OCI-LY7 (cell line): Measurements from ENCODE around the gene RIMBP2. TPM values are rescaled to one million over a fixed set of nuclear protein-coding genes. Genes with fewer than 3 reads are reported as not detected.

Source experiments
- BruUV-seq: library from RNA; stranded (reverse); fragments of 400-500 nt; replicated peaks from 2 replicates; lab custom pipeline; 2021; lab: Mats Ljungman, UMichigan
- CTCF ChIA-PET: fragments of 300-600 bp; sonication (Branson Sonifier 250); formaldehyde crosslinking; loops from one replicate; lab custom pipeline; 2022; ENCODE audit warnings: antibody characterized with exemption; ENCODE audit not compliant: unreplicated experiment; lab: Charles Lee
- POLR2A ChIA-PET: fragments of 300-600 bp; sonication (Branson Sonifier 250); formaldehyde crosslinking; loops from one replicate; lab custom pipeline; 2022; ENCODE audit warnings: antibody characterized with exemption; lab: Charles Lee
- DNase-seq: peaks from one replicate; pipeline ENCODE4 v3.0.0-alpha.2; 2015; ENCODE audit warnings: low spot score
- H2AFZ ChIP-seq: fragments of 200-600 bp; sonication (generic), shearing (Covaris generic); 2 replicates; pipeline ENCODE4 v1.6.1; 2014; ENCODE audit warnings: mild to moderate bottlenecking, antibody characterized with exemption, low read length, moderate library complexity
- H3K27ac ChIP-seq: fragments of 200-600 bp; sonication (generic); 2 replicates; pipeline ENCODE4 v1.5.1; 2014; ENCODE audit warnings: mixed run types, low read depth, mild to moderate bottlenecking, moderate library complexity, low read length, inconsistent platforms; ENCODE audit not compliant: poor library complexity, severe bottlenecking
- H3K36me3 ChIP-seq: fragments of 200-600 bp; sonication (generic); 2 replicates; pipeline ENCODE4 v1.6.1; 2014; ENCODE audit warnings: mild to moderate bottlenecking, antibody characterized with exemption, low read length, moderate library complexity, mixed read lengths; ENCODE audit not compliant: insufficient read depth
- H3K4me1 ChIP-seq: fragments of 200-600 bp; sonication (generic); 2 replicates; pipeline ENCODE4 v1.5.1; 2014; ENCODE audit warnings: mild to moderate bottlenecking, low read length; ENCODE audit not compliant: insufficient read depth, poor library complexity, severe bottlenecking
- H3K4me2 ChIP-seq: fragments of 200-600 bp; sonication (generic); 2 replicates; pipeline ENCODE4 v1.6.1; 2014; ENCODE audit warnings: mild to moderate bottlenecking, low read length
- H3K4me3 ChIP-seq: fragments of 200-600 bp; sonication (generic); 2 replicates; pipeline ENCODE4 v1.5.1; 2014; ENCODE audit warnings: mild to moderate bottlenecking, low read depth, low read length; ENCODE audit not compliant: poor library complexity, severe bottlenecking
- H3K79me2 ChIP-seq: fragments of 200-600 bp; sonication (generic); 2 replicates; pipeline ENCODE4 v1.6.1; 2016; ENCODE audit warnings: low read depth, mild to moderate bottlenecking, low read length, moderate library complexity, mixed read lengths; ENCODE audit not compliant: insufficient read depth
- H3K9me2 ChIP-seq: fragments of 200-600 bp; sonication (generic); 2 replicates; pipeline ENCODE4 v1.6.1; 2016; ENCODE audit warnings: mild to moderate bottlenecking, low read length, mixed read lengths; ENCODE audit not compliant: insufficient read depth
- H3K9me3 ChIP-seq: fragments of 200-600 bp; sonication (generic); 2 replicates; pipeline ENCODE4 v1.6.1; 2014; ENCODE audit warnings: mild to moderate bottlenecking, mixed run types, low read length, mixed read lengths
- H4K20me1 ChIP-seq: fragments of 200-600 bp; sonication (generic); 2 replicates; pipeline ENCODE4 v1.6.1; 2014; ENCODE audit warnings: mild to moderate bottlenecking, antibody characterized with exemption, low read length, moderate library complexity, mixed read lengths; ENCODE audit not compliant: insufficient read depth
- CTCF ChIP-seq: fragments of 200-600 bp; sonication (generic); conservative IDR thresholded peaks from 2 replicates; pipeline ENCODE4 v1.5.1; 2014; ENCODE audit warnings: mild to moderate bottlenecking, antibody characterized with exemption, low read length, moderate library complexity, mixed read lengths
- EZH2phosphoT487 ChIP-seq: fragments of 200-600 bp; sonication (generic); IDR thresholded peaks from 2 replicates; pipeline ENCODE4 v1.6.1; 2018; ENCODE audit warnings: low read depth, borderline replicate concordance, mild to moderate bottlenecking, mixed run types, antibody characterized with exemption, low read length, moderate library complexity, mixed read lengths
- intact Hi-C: fragments of 100-400 bp; cut with micrococcal nuclease; formaldehyde crosslinking; loops from one replicate; pipeline ENCODE4 v1.10.0; 2022; ENCODE audit not compliant: unreplicated experiment
- total RNA-seq, 2 experiments: library from RNA; depleted of rRNA in 1 of 2; stranded (reverse); fragments of >200 nt in 1 of 2; shearing (Covaris generic) in 1 of 2; gene quantifications; 2 replicates each; pipeline ENCODE4 v1.2.3, GENCODE V29; 2014 to 2022

RIMBP2 gene
- total RNA-seq, 2 experiments from 2014 or later = not detected

DNA sequence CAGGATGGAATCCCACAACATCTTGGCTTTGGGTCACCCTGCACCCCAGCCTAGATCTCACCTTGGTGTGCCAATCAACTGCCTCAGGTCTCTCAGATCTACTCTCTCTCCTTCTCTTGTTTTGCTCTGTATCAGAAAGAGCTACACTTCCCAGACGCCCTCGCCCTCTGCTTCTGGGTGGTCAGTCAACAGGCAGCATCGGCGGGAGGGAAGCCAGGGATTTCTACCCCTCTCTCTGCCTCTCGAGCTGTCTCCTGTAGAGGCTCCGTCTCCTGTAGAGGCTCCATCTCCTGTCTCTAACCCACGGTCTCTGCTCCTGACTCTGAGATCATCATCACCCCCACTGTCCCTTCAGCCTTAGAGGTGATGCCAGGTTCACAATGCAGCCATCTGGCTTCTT, 226.8 kb downstream of the RIMBP2 start:
- intact Hi-C loops = no loop called here
- no peaks in the 10 kb centered on the region for H3K4me1 ChIP-seq
- H3K36me3 ChIP-seq = no peaks in the 10 kb centered on the region
- H3K27ac ChIP-seq = no peak overlapping the region
- no peaks in the 10 kb centered on the region for H4K20me1 ChIP-seq
- ChIA-PET POLR2A (no interaction called here), CTCF (no interaction called here)
- no peak overlapping the region for H2AFZ ChIP-seq
- DNase-seq = no peak
- H3K4me2 ChIP-seq = no peak overlapping the region
- TF ChIP-seq CTCF (no peak), EZH2phosphoT487 (no peak)
- H3K9me3 ChIP-seq = no peaks in the 10 kb centered on the region
- BruUV-seq = no TSS peak
- no peaks in the 10 kb centered on the region for H3K9me2 ChIP-seq
- H3K4me3 ChIP-seq = no peak overlapping the region
- no peaks in the 10 kb centered on the region for H3K79me2 ChIP-seq

GRCh38 chr12:130488358-130488710, 227.8 kb downstream of the RIMBP2 start:
- H3K9me3 ChIP-seq = no peaks in the 10 kb centered on the region
- ChIA-PET POLR2A (no interaction called here), CTCF (no interaction called here)
- H3K4me1 ChIP-seq = no peaks in the 10 kb centered on the region
- no peaks in the 10 kb centered on the region for H4K20me1 ChIP-seq
- no peaks in the 10 kb centered on the region for H3K79me2 ChIP-seq
- no peak for DNase-seq
- no peak overlapping the region for H3K4me3 ChIP-seq
- TF ChIP-seq CTCF (no peak), EZH2phosphoT487 (no peak)
- no peaks in the 10 kb centered on the region for H3K36me3 ChIP-seq
- no peak overlapping the region for H2AFZ ChIP-seq
- no peaks in the 10 kb centered on the region for H3K9me2 ChIP-seq
- intact Hi-C loops = no loop called here
- no peak overlapping the region for H3K4me2 ChIP-seq
- no peak overlapping the region for H3K27ac ChIP-seq
- no TSS peak for BruUV-seq

DNA sequence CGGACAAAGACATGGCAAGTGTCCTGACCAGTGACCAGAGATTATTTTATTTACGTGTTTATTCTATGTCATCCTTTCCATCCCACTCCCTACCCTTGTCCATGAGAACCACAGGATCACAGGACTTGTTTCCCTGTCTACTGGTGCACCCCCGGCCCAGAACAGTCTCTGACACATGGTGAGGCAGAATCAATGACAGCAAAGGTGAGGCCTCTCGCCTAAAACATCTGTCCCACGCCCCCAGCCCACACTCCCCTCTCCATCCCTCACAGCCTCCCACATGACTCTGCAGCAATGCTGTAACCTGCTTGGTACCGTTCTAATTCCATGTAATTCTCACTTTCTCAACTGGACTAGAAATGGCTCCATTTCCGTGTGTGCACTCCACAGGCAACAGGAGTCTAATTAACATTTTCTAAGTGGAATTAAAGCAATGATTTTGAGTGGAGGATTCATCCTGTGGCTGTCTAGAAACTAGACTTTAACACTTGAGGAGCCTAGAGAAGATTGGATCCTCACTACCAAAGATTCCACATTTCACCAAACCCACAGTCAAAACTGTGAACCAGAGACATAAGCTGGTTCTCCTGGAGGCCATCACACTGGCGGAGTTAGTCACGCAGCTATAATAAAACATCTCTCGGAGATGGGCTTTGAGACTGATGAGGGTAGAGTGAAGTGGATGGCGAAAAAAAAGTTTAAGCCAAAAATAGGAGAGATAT, 228.3 kb downstream of the RIMBP2 start:
- Histone ChIP-seq H3K27ac (no peak overlapping the region), H3K36me3 (no peaks in the 10 kb centered on the region), H3K4me2 (no peak overlapping the region), H3K79me2 (no peaks in the 10 kb centered on the region), H4K20me1 (no peaks in the 10 kb centered on the region), H3K9me2 (no peaks in the 10 kb centered on the region), H3K9me3 (no peaks in the 10 kb centered on the region), H3K4me1 (no peaks in the 10 kb centered on the region), H2AFZ (no peak overlapping the region), H3K4me3 (no peak overlapping the region)
- no peak for TF ChIP-seq EZH2phosphoT487
- TF ChIP-seq CTCF = no peak
- BruUV-seq = no TSS peak
- POLR2A ChIA-PET = no interaction called here
- CTCF ChIA-PET = no interaction called here
- intact Hi-C loops = no loop called here
- DNase-seq = no peak
